H54 (cell line): ENCODE data around the gene ABCC3.

Source experiments
- DNase-seq: peaks from one replicate; pipeline ENCODE4 v3.0.0; 2011; ENCODE audit warnings: low spot score, mixed read lengths; ENCODE audit not compliant: insufficient read length
- FAIRE-seq: peaks from 3 replicates; lab custom pipeline; 2011; peaks lifted over from hg19 to GRCh38; lab: Jason Lieb, UNC
- POLR2A ChIP-seq: IDR thresholded peaks from 2 replicates; pipeline ENCODE4 v1.6.1; 2011; ENCODE audit warnings: low read depth, mild to moderate bottlenecking, low read length

The ABCC3 gene

DNA sequence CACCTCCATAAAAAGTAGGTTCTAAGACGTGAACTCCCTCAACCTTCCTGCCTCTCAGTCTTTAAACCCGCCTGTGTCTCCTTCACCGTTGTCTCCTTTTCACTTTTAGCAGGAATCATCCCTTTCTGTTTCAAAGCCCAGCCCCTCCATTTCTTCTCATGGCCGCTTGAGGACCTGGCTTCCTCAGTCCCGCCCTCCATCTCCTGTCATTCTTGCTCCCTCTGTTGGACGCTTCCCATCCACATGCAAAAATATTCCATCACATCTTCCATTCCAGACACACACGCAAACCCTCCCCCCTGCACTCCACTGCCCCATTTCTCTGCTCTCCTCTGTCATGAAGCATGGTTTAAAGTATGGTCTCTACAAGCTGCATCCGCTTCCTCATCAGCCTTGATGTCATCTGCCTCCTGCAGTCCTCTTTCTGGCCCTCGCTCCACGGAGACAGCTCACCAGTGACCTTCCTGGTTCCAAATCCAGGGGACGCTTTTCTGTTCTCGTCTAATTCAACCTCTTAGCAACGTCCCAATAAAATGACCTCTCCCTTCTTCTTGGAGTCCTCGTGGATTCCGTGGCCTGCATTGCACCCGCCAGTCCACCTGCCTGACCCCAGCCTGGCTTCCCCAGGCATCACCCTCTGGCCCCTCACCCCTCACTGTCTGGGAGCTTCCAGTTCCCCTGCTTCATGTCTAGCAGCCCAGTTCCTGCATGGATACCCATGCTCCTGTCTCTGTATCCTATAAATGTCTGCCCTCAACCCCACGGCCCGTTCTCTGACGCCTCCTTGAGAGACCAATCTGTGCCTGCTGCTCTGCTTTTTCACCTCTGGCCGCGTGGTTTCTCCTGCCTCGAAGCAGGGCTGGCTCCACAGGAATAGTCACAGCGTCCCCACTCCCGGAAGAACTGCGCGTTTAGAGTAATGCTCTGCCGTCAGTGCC lies 46.9 kb downstream of the ABCC3 start:
- FAIRE-seq: no peak

DNA sequence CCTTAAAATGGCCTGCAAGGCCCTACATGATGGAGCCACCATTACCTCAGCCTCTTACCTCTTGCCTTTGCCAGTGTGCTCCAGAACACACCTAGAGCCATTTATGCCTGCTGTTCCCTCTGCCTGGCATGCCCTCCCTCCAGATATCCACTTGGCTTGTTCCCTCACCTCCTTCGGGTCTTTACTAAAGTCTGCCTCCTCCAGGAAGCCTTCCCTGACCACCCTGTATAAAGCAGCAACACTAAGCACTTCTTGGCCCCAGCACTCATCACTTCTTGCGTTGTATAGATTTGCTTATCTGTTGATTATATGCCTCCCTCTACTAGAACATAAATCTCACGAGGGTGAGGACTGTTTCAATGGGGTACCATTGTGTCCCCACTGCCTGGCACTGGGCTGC lies 47.8 kb downstream of the ABCC3 start:
- no peak for TF ChIP-seq POLR2A
- DNase-seq (no peak), FAIRE-seq (no peak)

More for the DNA sequence above, 46.9 kb downstream of the ABCC3 start:
- TF ChIP-seq POLR2A: no peak
- DNase-seq: no peak

DNA sequence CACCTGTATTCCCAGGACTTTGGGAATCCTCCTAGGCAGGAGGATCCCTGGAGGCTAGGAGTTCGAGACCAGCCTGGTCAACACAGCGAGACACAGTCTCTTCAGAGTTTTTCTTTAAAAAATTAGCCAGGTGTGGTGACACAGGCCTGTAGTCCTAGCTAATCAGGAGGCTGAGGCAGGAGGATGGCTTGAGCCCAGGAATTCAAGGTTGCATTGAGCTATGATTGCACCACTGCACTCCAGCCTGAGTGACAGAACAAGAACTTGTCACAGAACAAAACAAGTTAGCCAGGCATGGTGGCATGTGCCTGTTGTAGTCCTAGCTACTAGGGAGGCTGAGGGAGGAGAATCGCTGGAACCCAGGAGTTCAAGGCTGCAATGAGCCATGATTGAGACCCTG lies 48.3 kb downstream of the ABCC3 start:
- no peak for TF ChIP-seq POLR2A
- no peak for DNase-seq
- FAIRE-seq: no peak

DNA sequence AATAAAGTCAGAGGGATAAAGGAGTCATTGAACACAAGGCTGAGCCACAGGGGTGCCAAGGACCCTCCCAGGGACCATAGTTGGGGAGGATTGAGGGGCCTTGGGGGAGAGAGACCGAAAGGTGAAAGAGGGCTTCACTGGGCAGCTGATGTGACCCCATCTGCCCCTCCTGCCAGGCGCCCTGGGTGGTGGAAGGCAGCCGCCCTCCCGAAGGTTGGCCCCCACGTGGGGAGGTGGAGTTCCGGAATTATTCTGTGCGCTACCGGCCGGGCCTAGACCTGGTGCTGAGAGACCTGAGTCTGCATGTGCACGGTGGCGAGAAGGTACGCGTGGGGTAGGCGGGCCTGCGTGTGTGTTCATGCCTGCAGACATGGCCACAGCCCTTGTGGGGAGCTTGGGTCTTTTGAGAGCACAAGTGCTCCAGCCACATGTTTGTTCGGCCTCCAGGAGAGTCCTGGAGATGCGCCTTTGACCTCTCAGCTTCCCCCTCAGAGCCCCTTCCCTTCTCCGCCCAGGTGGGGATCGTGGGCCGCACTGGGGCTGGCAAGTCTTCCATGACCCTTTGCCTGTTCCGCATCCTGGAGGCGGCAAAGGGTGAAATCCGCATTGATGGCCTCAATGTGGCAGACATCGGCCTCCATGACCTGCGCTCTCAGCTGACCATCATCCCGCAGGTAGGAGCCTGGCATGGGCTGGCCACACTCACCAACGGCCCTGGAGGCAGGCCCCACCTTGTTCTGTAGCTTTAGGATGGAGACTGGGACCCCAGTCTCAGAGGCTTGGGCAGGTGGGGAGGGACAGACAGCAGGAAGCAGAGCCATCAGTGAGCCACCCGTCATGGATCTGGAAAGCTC lies 49.0 kb downstream of the ABCC3 start:
- no peak for DNase-seq
- no peak for FAIRE-seq
- no peak for TF ChIP-seq POLR2A

DNA sequence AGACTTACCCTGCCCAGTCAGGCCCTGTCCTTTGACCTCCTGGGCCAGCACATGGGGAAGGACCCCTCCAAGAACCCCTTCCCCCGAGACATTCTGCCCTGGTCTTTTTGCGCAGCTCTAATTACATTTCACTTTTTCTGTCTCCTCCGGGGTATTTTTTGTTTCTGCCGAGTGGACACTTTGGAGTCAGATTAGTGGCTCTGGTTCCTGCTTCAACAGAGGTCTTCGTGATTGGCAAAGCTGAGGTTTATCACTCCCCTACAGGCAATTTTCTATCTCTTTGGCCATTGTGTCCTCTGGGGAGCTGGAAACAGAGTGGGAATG lies 49.6 kb downstream of the ABCC3 start:
- no peak for FAIRE-seq
- TF ChIP-seq POLR2A: no peak
- DNase-seq: no peak

DNA sequence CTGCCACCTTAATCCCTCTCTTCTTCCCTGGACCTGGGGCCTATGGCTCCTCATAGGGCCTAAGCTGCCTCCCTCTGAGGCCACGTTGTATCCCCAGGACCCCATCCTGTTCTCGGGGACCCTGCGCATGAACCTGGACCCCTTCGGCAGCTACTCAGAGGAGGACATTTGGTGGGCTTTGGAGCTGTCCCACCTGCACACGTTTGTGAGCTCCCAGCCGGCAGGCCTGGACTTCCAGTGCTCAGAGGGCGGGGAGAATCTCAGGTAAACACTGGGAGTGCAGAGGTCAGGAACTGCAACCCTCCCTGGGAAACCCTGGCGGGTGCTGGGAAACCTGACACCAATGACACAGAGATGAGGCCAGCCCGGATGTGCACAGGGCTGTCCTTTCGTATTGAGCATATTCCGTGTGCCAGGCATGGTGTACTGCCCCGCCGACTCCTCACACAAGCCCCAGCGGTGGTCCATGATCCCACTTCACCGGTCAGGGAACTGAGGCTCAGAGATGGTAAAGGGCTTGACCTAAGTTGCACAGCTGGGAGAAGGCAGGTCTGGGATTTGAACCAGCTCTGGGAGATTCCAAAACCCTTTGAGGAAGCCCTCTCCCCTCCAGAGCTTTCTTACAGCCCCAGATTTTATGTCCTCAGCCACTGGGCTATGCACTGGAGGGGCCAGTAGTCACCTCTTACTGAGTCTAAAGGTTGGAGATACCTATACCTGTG lies 50.1 kb downstream of the ABCC3 start:
- FAIRE-seq (no peak), DNase-seq (no peak)
- no peak for TF ChIP-seq POLR2A

DNA sequence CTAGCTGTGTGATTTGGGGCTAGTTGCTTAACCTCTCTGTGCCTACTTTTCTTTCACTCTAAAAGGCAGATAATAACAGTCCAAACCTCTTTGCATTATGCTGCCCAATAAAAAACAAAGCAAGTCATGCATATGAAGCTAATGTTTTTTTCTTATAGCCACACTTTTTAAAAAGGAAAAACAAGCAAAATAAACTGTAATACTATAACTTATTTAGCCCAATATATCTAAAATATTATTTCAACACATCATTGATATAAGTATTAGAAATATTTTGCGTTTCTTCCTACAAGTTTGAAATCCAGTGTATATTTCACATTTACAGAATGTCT lies 50.6 kb downstream of the ABCC3 start:
- no peak for DNase-seq
- FAIRE-seq: no peak
- TF ChIP-seq POLR2A: no peak

DNA sequence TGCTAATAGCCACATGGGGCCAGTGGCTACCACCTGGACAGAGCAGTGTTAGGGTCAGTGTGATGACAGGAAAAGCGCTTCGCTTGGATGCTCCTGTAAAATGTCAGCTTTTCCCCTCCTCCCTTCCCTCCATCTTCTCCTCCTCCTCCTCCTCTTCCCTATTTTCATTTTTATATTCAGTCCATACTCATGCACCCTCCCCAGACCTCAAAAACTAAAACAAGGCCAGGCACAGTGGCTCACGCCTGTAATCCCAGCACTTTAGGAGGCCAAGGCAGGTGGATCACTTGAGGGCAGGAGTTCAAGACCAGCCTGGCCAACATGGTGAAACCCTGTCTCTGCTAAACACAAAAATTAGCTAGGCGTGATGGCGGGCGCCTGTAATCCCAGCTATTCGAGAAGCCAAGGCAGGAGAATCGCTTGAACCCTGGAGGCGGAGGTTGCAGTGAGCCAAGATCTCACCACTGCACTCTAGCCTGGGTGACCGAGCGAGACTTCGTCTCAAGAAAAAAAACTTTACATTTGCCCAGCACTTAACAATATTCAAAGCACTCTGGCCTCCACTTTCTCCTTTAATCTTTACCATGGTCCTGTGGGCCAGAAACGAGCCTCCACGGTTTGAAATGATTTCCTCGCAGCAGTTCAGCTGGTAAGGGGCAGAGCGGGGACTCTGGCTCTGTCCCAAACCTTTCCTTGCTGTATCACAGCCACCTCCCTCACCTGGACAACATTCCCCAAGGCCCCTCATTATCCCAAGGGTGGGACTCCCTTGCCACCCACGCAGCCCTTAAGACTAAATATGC lies 51.2 kb downstream of the ABCC3 start:
- DNase-seq (no peak), FAIRE-seq (no peak)
- TF ChIP-seq POLR2A: no peak

DNA sequence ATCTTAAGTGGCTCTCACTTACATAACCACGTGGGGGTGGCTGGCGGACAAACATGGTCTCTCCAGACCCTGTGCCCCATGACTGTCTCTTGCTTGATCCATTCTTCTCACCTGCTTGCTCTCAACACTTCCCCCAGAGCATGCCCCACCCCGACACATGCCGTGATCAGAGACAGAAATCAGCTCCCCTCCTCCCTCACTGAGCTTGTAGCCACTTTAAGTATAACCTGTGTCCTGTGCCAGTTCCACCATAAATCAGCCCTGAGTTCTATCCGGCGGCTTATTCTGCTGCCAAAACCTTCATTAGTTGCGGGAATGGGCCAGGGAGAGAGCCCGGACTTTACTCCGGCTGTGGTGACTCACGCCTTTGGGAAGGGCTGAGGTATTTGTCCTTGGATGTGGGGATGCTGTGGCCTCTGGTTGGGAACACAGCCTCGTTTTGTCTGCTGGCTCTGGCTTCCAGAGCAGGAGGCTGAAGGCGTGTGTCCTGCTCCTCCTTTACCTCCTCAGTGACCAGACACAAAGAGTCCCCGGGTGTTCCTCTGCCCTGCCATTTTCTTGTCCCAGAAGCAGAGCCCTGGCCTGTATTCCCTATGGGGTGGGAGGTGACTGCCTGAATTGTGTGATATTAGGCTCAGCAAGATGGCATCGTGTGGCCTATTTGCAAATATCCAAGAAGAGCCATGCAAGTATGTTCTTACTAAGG lies 52.0 kb downstream of the ABCC3 start:
- peak; percentile 93 for DNase-seq
- peak; percentile 68 for FAIRE-seq
- no peak for TF ChIP-seq POLR2A

DNA sequence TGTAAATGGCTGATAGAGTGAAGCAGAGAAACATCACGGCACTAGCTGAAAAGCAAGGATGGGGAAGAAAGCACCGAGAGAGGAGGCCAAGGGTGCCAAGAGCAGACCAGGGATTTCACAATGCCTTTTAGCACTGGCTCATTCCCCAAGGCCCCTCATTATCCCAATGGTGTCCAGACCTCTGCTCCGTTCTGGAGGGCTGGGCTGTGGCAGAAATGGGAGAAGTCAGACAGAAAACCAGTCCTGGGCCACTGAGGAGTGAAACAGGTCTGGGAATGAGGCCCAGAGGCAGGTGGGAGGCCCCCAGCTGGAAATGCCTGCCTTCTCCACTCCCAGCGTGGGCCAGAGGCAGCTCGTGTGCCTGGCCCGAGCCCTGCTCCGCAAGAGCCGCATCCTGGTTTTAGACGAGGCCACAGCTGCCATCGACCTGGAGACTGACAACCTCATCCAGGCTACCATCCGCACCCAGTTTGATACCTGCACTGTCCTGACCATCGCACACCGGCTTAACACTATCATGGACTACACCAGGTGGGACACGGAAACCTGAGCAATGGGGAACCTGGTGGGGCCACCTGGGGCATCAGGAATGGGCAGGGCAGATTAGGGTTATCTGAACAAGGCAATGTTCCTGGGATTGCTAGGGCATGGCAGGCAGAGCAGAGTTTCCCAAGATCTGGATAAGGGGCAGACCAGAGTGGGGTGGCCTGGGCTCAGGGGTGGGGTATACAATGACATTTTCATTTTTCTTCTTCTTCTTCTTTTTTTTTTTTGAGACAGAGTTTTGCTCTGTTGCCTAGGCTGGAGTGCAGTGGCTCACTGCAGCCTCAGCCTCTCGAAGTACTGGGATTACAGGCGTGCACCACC lies 52.8 kb downstream of the ABCC3 start:
- no peak for FAIRE-seq
- DNase-seq: no peak
- TF ChIP-seq POLR2A: no peak

DNA sequence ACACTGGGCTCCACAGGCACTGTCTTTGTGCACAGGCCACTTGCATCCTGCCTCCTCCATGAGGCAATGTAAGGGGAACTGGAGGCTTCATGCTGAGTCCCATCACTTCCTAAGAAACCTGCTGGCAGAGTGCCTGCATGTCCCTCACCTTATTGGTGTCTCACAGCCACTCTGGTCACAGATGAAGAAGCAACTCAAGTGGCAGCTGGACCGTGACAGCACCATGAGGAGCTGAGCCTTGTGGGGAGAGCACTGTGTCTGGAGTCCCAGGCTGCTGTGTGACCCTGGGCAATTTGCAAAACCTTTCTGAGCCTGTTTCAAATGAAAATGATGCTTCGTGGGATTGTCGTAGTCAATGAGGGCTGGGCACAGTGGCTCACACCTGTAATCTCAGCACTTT lies 53.6 kb downstream of the ABCC3 start:
- DNase-seq: no peak
- no peak for FAIRE-seq
- TF ChIP-seq POLR2A: no peak

DNA sequence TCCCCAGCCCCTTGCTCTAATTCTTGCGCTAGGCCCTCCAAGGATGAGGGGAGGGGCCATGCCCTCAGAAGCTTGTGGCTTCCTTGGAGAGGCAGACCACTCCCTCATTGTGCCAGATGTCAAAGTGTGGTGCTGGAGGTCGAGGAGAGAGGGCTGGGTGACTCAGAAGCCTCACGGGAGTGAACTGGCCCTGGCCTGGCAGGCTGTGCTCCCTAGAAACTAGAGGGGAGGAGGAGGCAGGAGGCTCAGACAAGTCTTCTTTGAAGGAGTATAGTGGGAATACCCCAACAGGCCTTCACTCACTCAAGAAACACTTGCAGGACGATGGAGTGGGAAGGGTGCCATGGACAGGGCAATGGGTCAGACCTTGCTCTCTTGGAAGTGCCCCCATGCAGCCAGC lies 54.6 kb downstream of the ABCC3 start:
- no peak for TF ChIP-seq POLR2A
- FAIRE-seq (no peak), DNase-seq (peak; percentile 68)
